ENCODE data around the gene FAM171A1.

The FAM171A1 gene

GRCh38 chr10:15373199-15373598 lies 2.1 kb upstream of the FAM171A1 start:
- DNase-seq (ENCODE audit: low read depth): no peak

- DNase-seq (ENCODE audit: low read depth): no peak
These were observed 755 bp downstream of the FAM171A1 start for GRCh38 chr10:15370212-15370855.

GRCh38 chr10:15369256-15370211 lies 1.6 kb downstream of the FAM171A1 start:
- DNase-seq (ENCODE audit: low read depth): no peak

DNA sequence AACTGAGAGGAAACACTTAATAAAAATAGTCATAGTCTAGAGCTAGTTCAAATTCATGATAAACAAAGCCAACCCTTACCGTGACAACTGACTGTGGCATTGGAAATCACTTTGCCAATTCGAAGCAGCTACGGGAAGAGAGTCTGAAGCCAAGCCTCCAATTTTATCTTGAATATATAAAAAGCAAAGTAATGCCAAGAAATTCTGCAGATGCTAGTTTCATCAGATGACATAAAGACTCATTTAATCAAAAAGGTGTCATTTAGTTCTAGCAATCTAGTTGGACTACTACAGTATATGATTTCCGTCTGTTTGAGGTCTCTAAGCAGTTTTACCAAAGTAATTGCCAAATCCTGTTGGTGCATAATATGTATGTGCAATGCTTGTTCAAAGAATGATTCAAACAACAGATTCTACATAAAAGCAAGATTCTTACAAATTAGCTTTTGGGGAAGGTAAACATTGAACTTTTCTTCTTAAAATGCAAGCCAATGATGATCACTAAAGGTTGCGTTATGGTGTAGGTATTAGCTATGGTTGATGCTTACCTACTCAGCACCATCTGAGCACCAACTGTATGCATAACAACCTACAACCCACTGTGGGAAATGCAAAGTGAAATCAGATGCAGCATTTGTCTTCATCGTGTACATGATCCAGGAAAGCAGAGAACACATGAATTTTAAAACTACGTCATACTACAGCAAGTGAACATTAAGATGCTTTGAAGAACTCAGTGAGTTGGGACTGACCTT lies 2.8 kb downstream of the FAM171A1 start:
- no peak for DNase-seq (ENCODE audit: low read depth)

- DNase-seq (ENCODE audit: low read depth): no peak
These were observed 3.6 kb downstream of the FAM171A1 start for GRCh38 chr10:15367296-15368085.

DNA sequence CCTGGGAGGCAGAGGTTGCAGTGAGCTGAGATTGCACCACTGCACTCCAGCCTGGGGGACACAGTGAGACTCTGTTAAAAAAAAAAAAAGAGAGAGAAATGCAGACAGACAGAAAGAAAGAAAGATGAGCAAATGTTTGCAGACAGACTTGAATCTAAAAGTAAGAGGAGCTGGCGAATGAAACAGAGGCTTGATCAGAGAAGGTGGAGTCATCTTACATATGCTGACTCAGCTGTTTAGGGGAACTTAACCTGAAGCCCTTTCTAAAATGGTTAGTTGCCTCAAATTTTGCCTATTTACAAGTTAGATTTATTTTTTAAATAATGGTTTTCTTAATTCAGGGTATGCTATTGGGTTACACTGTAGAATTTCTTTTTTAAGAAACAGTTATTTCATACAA lies 5.4 kb downstream of the FAM171A1 start:
- DNase-seq (ENCODE audit: low read depth): no peak

GRCh38 chr10:15364001-15364400 lies 7.1 kb downstream of the FAM171A1 start:
- no peak for DNase-seq (ENCODE audit: low read depth)

DNA sequence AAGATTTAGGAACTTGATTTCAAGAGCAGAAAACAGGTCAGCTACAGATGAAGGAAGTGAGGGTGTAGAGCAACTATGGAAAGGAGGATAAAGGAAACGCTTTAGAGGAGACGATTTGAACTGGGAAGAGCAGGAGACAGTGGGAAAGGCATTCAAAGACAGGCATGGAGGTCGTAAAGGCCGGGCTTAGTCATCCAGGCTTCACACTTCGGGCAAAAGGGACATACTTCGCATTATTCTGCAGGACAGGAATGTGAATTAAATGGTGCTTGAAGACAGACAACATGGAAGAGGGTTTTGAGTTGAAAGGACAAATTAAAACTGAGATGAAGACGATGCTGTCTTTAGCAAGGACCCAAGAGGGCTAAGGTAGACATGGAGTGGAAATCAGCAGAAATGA lies 8.1 kb downstream of the FAM171A1 start:
- DNase-seq (ENCODE audit: low read depth): no peak

DNA sequence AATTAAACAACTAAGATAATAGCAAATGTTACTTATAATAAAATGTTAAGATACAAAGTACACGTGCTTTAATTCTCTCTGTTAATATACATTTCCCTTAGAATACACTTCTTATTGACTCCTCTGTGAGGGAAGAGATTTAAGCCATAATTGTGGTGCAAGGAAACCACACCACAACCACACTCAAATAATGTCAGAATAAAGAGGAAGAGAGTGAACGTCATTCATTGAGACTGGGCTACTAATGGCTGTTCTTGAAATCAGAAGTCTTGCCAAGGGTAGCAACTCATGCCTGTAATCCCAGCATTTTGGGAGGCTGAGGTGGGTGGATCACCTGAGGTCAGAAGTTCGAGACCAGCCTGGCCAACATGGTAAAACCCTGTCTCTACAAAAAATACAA lies 10.0 kb downstream of the FAM171A1 start:
- DNase-seq (ENCODE audit: low read depth): no peak

- no peak for DNase-seq (ENCODE audit: low read depth)
These were observed 10.5 kb downstream of the FAM171A1 start for GRCh38 chr10:15360566-15360965.

DNA sequence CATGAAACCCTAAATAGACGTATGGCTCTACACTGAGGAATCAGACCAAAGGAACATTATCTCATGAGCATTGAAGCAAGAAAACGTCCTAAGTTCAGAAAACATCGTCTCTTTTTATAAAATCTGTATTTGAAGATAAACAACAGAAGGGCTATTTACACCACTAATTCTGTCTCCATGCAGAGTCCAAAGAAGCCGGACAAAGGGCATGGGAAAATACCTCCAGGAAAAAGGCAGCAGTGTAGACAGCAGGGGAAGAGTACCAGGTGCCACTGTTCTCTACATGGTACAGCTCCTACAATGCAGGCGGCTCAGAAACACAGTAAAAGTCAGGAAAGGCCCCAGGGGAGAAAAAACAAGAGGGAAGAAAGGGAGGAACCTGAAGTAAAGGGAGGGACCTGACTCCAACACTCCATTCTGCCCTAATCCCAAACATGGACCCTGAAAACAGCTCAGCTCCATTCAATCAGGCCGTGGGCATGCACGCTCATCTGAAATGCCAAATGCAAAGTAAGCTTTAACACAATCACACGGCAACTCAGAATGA lies 17.5 kb downstream of the FAM171A1 start:
- no peak for DNase-seq (ENCODE audit: low read depth)

- DNase-seq (ENCODE audit: low read depth): no peak
These were observed 18.3 kb downstream of the FAM171A1 start for GRCh38 chr10:15352836-15353235.

GRCh38 chr10:15352201-15352600 lies 18.9 kb downstream of the FAM171A1 start:
- no peak for DNase-seq (ENCODE audit: low read depth)

- no peak for DNase-seq (ENCODE audit: low read depth)
These were observed 19.8 kb downstream of the FAM171A1 start for GRCh38 chr10:15351099-15351820.

GRCh38 chr10:15349112-15349511 lies 22.0 kb downstream of the FAM171A1 start:
- DNase-seq (ENCODE audit: low read depth): no peak

DNA sequence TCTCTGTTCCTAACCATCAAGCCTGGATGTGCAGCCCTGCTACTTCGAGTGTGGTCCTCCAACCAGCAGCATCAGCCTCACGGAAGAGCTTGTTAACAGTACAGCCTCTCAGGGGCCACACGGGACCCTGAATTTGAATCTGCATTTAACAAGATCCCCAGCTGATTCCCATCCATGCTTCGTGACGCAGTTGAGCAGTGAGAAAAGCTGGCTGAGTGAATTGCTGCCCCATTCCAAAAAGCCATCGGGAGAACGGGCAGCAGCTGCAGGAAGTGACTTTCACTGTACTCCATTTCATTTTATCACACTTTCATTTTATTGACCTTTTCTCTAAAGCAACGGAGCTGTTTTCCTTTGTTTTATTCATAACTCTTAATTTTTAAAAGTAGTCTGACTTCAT lies 22.5 kb downstream of the FAM171A1 start:
- DNase-seq (ENCODE audit: low read depth): no peak

- DNase-seq (ENCODE audit: low read depth): no peak
These were observed 23.9 kb downstream of the FAM171A1 start for GRCh38 chr10:15347150-15347549.

DNA sequence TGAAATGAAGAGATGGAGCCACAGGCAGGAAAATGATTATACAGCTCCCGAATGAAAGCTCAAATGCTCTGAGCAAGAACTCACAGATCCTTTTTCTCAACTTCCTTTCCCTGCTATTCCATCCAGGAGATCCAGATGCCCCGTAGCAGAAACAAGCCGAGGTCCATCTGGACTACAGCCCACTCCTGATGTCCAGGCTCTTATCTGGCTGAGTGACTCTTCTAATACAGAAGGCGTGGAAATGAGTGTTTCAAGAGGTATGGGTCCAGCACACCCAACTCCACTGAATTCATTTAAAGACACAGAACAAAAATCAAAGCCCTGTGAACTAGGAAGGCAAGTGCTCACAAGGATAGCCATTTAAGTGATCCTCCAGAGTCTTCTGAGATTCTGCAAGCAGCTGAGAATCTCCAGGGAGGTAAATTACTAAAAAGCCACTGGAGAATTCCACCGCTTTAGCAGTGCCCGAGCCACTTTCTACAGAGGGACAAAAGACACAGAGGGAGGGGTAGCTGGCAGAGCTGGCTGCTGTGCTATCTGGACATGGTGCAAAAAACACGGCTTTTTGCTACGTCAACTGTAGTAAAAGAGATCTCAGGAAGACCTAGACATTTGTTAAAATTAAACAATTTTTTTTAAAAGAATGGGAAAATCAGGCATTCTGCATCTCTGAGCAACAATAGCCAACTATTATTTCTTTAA lies 24.5 kb downstream of the FAM171A1 start:
- no peak for DNase-seq (ENCODE audit: low read depth)

GRCh38 chr10:15345450-15345849 lies 25.6 kb downstream of the FAM171A1 start:
- DNase-seq (ENCODE audit: low read depth): no peak

DNA sequence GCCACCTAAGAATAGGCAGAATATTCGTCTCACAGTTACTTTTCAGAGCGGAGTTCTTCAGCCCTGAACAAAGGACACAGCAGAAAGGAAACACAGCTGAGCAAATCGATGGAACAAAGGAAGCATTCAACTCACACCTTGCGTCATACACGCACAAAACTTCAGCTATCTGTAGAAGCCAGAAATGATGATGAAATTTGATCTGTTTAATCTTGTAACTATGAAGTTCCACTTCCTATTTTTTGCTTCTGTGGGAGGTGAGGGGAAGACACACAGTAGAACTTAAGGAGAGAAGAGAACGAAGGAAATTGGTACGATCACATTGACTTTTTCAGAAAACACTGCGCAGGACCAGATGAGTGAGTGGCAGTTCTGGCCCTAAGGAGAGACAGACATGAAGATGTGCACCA lies 26.2 kb downstream of the FAM171A1 start:
- no peak for DNase-seq (ENCODE audit: low read depth)
